H1 (cell line): ENCODE results near the gene MACROD2. TPM values are rescaled to one million over a fixed set of nuclear protein-coding genes. Genes with fewer than 3 reads are reported as not detected.

ENCODE experiments used
- CTCF ChIA-PET: fragments of 300-600 bp; sonication (Branson Sonifier 250); formaldehyde crosslinking; loops from one replicate; lab custom pipeline; 2021; ENCODE audit not compliant: partially characterized antibody; lab: Charles Lee
- POLR2A ChIA-PET: fragments of 300-600 bp; sonication (Branson Sonifier 250); formaldehyde crosslinking; loops from one replicate; lab custom pipeline; 2021; ENCODE audit warnings: inconsistent platforms; ENCODE audit not compliant: partially characterized antibody; lab: Charles Lee
- DNase-seq, 2 experiments: peaks; one replicate each; pipeline versions ENCODE4 v3.0.0 to v3.0.0-alpha.2; 2010 to 2022; ENCODE audit warnings: low spot score in 2 of 2, low read depth in 1 of 2, mixed read lengths in 1 of 2
- FAIRE-seq: peaks from 2 replicates; lab custom pipeline; 2011; peaks lifted over from hg19 to GRCh38; lab: Jason Lieb, UNC
- H2AFZ ChIP-seq: 2 replicates; pipeline ENCODE4 v1.8.1; 2012; ENCODE audit warnings: low read length, inconsistent platforms
- H2AK5ac ChIP-seq: 2 replicates; pipeline ENCODE4 v1.6.1; 2013; ENCODE audit warnings: low read depth, low read length
- H2BK120ac ChIP-seq: replicated peaks from 2 replicates; pipeline ENCODE3; 2013; ENCODE audit warnings: low read depth, low read length, inconsistent platforms
- H2BK12ac ChIP-seq: 2 replicates; pipeline ENCODE4 v1.6.1; 2013; ENCODE audit warnings: low read depth, low read length
- H2BK15ac ChIP-seq: 2 replicates; pipeline ENCODE4 v1.6.1; 2013; ENCODE audit warnings: low read length
- H2BK20ac ChIP-seq: 2 replicates; pipeline ENCODE4 v1.6.1; 2013; ENCODE audit warnings: low read length
- H2BK5ac ChIP-seq: 2 replicates; pipeline ENCODE4 v1.6.1; 2013; ENCODE audit warnings: low read depth, low read length
- H3K14ac ChIP-seq: 2 replicates; pipeline ENCODE4 v1.6.1; 2013; ENCODE audit warnings: inconsistent platforms; ENCODE audit not compliant: insufficient read length
- H3K18ac ChIP-seq: 2 replicates; pipeline ENCODE4 v1.6.1; 2013; ENCODE audit warnings: low read length; ENCODE audit errors: extremely low read depth
- H3K23ac ChIP-seq: 2 replicates; pipeline ENCODE4 v1.6.1; 2013; ENCODE audit warnings: inconsistent platforms; ENCODE audit not compliant: insufficient read length
- H3K23me2 ChIP-seq: 2 replicates; pipeline ENCODE4 v1.6.1; 2013; ENCODE audit warnings: low read depth, low read length
- H3K27ac ChIP-seq: 2 replicates; pipeline ENCODE4 v1.6.1; 2011; ENCODE audit warnings: low read depth, low read length, inconsistent platforms
- H3K27me3 ChIP-seq, 4 experiments: replicated peaks in 1 of 4; 1 replicate in 1 of 4; 2 replicates in 3 of 4; pipeline versions ENCODE4 v1.6.1 to v1.8.1; 2011 to 2013; ENCODE audit warnings: low read length in 3 of 4, mild to moderate bottlenecking in 3 of 4, inconsistent platforms in 2 of 4, mixed read lengths in 2 of 4, moderate library complexity in 1 of 4; ENCODE audit not compliant: control insufficient read depth in 3 of 4, insufficient read depth in 3 of 4; ENCODE audit errors: extremely low read depth in 1 of 4
- H3K36me3 ChIP-seq, 4 experiments: 2 replicates each; pipeline versions ENCODE4 v1.6.1 to v1.8.1; 2011 to 2013; ENCODE audit warnings: mild to moderate bottlenecking in 4 of 4, low read length in 3 of 4, moderate library complexity in 2 of 4, control low read depth in 1 of 4, inconsistent platforms in 1 of 4; ENCODE audit not compliant: insufficient read depth in 4 of 4, control insufficient read depth in 2 of 4
- H3K4ac ChIP-seq: replicated peaks from 2 replicates; pipeline ENCODE3; 2013; ENCODE audit warnings: low read length, low read depth, mixed read lengths, inconsistent platforms; ENCODE audit not compliant: insufficient read length
- H3K4me1 ChIP-seq, 4 experiments: replicated peaks in 1 of 4; 1 replicate in 1 of 4; 2 replicates in 3 of 4; pipeline versions ENCODE4 v1.6.1 to v1.8.1; 2011 to 2013; ENCODE audit warnings: low read length in 3 of 4, inconsistent platforms in 2 of 4, mixed read lengths in 1 of 4; ENCODE audit not compliant: insufficient read depth in 4 of 4, control insufficient read depth in 3 of 4
- H3K4me2 ChIP-seq, 2 experiments: 2 replicates each; pipeline versions ENCODE4 v1.6.1 to v1.8.1; 2011 to 2013; ENCODE audit warnings: low read depth in 2 of 2, low read length in 2 of 2, control low read depth in 1 of 2, inconsistent platforms in 1 of 2, mild to moderate bottlenecking in 1 of 2; ENCODE audit not compliant: insufficient read depth in 1 of 2
- H3K4me3 ChIP-seq, 4 experiments: fragments of 200-600, 300-600 bp in 1 of 4; sonication (generic), shearing (Covaris generic), sonication (Bioruptor Twin) in 1 of 4; 2 replicates each; pipeline versions ENCODE4 v1.5.1 to v1.8.1; 2011 to 2016; ENCODE audit warnings: low read length in 4 of 4, low read depth in 3 of 4, control low read depth in 2 of 4, inconsistent platforms in 2 of 4, mild to moderate bottlenecking in 2 of 4, mixed read lengths in 1 of 4, moderate library complexity in 1 of 4; ENCODE audit not compliant: insufficient read depth in 2 of 4; ENCODE audit errors: extremely low read depth in 1 of 4
- H3K56ac ChIP-seq: replicated peaks from 2 replicates; pipeline ENCODE3; 2013; ENCODE audit warnings: low read depth, mild to moderate bottlenecking, mixed read lengths, low read length, inconsistent platforms; ENCODE audit not compliant: insufficient read length
- H3K79me1 ChIP-seq: 2 replicates; pipeline ENCODE4 v1.6.1; 2013; ENCODE audit warnings: low read depth, low read length, control low read depth
- H3K79me2 ChIP-seq, 2 experiments: 2 replicates each; pipeline versions ENCODE4 v1.6.1 to v1.8.1; 2012 to 2013; ENCODE audit warnings: low read length in 2 of 2, mild to moderate bottlenecking in 2 of 2, inconsistent platforms in 1 of 2; ENCODE audit not compliant: insufficient read depth in 2 of 2, control insufficient read depth in 1 of 2
- H3K9ac ChIP-seq, 4 experiments: replicated peaks in 1 of 4; 1 replicate in 1 of 4; 2 replicates in 3 of 4; pipeline versions ENCODE4 v1.6.1 to v1.8.1; 2011 to 2013; ENCODE audit warnings: low read depth in 3 of 4, low read length in 3 of 4, control low read depth in 2 of 4, mild to moderate bottlenecking in 2 of 4, moderate library complexity in 2 of 4, inconsistent platforms in 1 of 4; ENCODE audit errors: extremely low read depth in 1 of 4
- H3K9me3 ChIP-seq, 2 experiments: 2 replicates each; pipeline versions ENCODE4 v1.6.1 to v1.8.1; 2012 to 2013; ENCODE audit warnings: mild to moderate bottlenecking in 2 of 2, moderate library complexity in 2 of 2, control low read depth in 1 of 2, inconsistent platforms in 1 of 2, low read depth in 1 of 2, low read length in 1 of 2, mixed read lengths in 1 of 2; ENCODE audit not compliant: insufficient read depth in 2 of 2
- H4K20me1 ChIP-seq, 2 experiments: replicated peaks in 1 of 2; 2 replicates each; pipeline versions ENCODE3 to v1.8.1; 2011 to 2013; ENCODE audit warnings: inconsistent platforms in 2 of 2, low read length in 2 of 2, mild to moderate bottlenecking in 1 of 2; ENCODE audit not compliant: insufficient read depth in 2 of 2, control insufficient read depth in 1 of 2
- H4K5ac ChIP-seq: 2 replicates; pipeline ENCODE4 v1.6.1; 2013; ENCODE audit warnings: low read length, low read depth, mixed read lengths, inconsistent platforms; ENCODE audit not compliant: insufficient read length
- H4K8ac ChIP-seq: 2 replicates; pipeline ENCODE4 v1.8.0; 2013; ENCODE audit warnings: mild to moderate bottlenecking, moderate library complexity, low read length, inconsistent platforms; ENCODE audit not compliant: insufficient read depth; ENCODE audit errors: extremely low read depth
- H4K91ac ChIP-seq: replicated peaks from 2 replicates; pipeline ENCODE3; 2013; ENCODE audit warnings: low read length, mixed read lengths, inconsistent platforms; ENCODE audit not compliant: insufficient read length
- CBX5 ChIP-seq: fragments of 300-800, 300-1000 bp; sonication (generic); IDR thresholded peaks from 2 replicates; pipeline ENCODE4 v1.7.1; 2016; ENCODE audit warnings: antibody characterized with exemption, low read length, low read depth
- CHD1 ChIP-seq: IDR thresholded peaks from 2 replicates; pipeline ENCODE4 v1.6.1; 2012; ENCODE audit warnings: low read depth, low read length, improper control_type of control experiment
- CHD2 ChIP-seq: IDR thresholded peaks from 2 replicates; pipeline ENCODE4 v1.6.1; 2012; ENCODE audit warnings: low read length, improper control_type of control experiment
- CREB1 ChIP-seq: IDR thresholded peaks from 2 replicates; pipeline ENCODE4 v1.6.1; 2012; ENCODE audit warnings: inconsistent platforms
- GABPA ChIP-seq: IDR thresholded peaks from 2 replicates; pipeline ENCODE4 v1.6.1; 2011; ENCODE audit warnings: mild to moderate bottlenecking, low read length, moderate library complexity, borderline replicate concordance; ENCODE audit not compliant: insufficient read depth
- GTF2F1 ChIP-seq: IDR thresholded peaks from 2 replicates; pipeline ENCODE4 v1.6.1; 2012; ENCODE audit warnings: low read depth, low read length, improper control_type of control experiment, borderline replicate concordance
- JUN ChIP-seq: IDR thresholded peaks from 2 replicates; pipeline ENCODE4 v1.6.1; 2011; ENCODE audit warnings: low read depth, mild to moderate bottlenecking, improper control_type of control experiment, low read length
- KDM5A ChIP-seq: fragments of 200-600 bp; IDR thresholded peaks from 2 replicates; pipeline ENCODE4 v1.7.1; 2012; ENCODE audit warnings: mild to moderate bottlenecking, low read length, inconsistent platforms, mixed read lengths
- PHF8 ChIP-seq: fragments of 200-600 bp; sonication (generic); conservative IDR thresholded peaks from 2 replicates; pipeline ENCODE4 v1.7.1; 2012; ENCODE audit warnings: low read depth, mild to moderate bottlenecking, inconsistent platforms, low read length, moderate library complexity
- RAD21 ChIP-seq, 2 experiments: IDR thresholded peaks in 1 of 2; conservative IDR thresholded peaks in 1 of 2; 2 replicates each; pipeline ENCODE4 v1.6.1; 2011; ENCODE audit warnings: low read depth in 2 of 2, low read length in 2 of 2, improper control_type of control experiment in 1 of 2, inconsistent platforms in 1 of 2, mild to moderate bottlenecking in 1 of 2, moderate library complexity in 1 of 2
- RBBP5 ChIP-seq: IDR thresholded peaks from 2 replicates; pipeline ENCODE4 v1.7.1; 2012; ENCODE audit warnings: low read depth, mild to moderate bottlenecking, inconsistent platforms, low read length, moderate library complexity, borderline replicate concordance
- SRF ChIP-seq: IDR thresholded peaks from 2 replicates; pipeline ENCODE4 v1.6.1; 2011; ENCODE audit warnings: mild to moderate bottlenecking, low read depth, low read length, moderate library complexity
- TAF7 ChIP-seq: optimal IDR thresholded peaks from 2 replicates; pipeline ENCODE3; 2011; ENCODE audit warnings: low read depth, mild to moderate bottlenecking, inconsistent platforms, low read length, moderate library complexity, borderline replicate concordance
- YY1 ChIP-seq: IDR thresholded peaks from 2 replicates; pipeline ENCODE4 v1.6.1; 2011; ENCODE audit warnings: low read depth, mild to moderate bottlenecking, low read length
- WGBS, 2 experiments: shearing (Covaris generic) in 1 of 2; methylation state at CpG; one replicate each; pipeline versions ENCODE4 v1.1.6 to v1.1.7; 2013 to 2015; ENCODE audit warnings: low lambda C conversion rate in 2 of 2, mixed read lengths in 2 of 2, inconsistent platforms in 1 of 2, low coverage in 1 of 2, missing lambda C conversion rate in 1 of 2; ENCODE audit not compliant: insufficient replicate concordance in 2 of 2, insufficient coverage in 1 of 2, insufficient read length in 1 of 2; ENCODE audit errors: extremely low coverage in 1 of 2, missing lambda C conversion rate in 1 of 2; 5-methylcytosine and 5-hydroxymethylcytosine counted together
- polyA plus RNA-seq, 7 experiments: library from polyadenylated mRNA; depleted of rRNA in 3 of 7; stranded (reverse) in 5 of 7; unstranded in 2 of 7; fragments of >200 nt in 5 of 7; fragments of 200-250 nt in 2 of 7; gene quantifications; 1 replicate in 5 of 7; 2 replicates in 1 of 7; 4 replicates in 1 of 7; pipeline versions ENCODE4 v1.2.1 to v1.2.3, GENCODE V29; 2011 to 2013; ENCODE audit warnings: missing spikeins in 2 of 7, mixed read lengths in 2 of 7
- total RNA-seq: library from RNA; stranded (reverse); fragmentation: NEBNext Ultra II Directional; extraction: Animal tissue kit (Norgen Biotek cat#: 25700); gene quantifications from 2 replicates; pipeline ENCODE4 v1.2.1, GENCODE V29; 2021

The MACROD2 gene
- total and polyA plus RNA-seq, 2 of the 8 experiments (the other 6 are each of a cell fraction or from before 2014, with no cell fraction given) = 0.70 to 3.9 TPM

DNA sequence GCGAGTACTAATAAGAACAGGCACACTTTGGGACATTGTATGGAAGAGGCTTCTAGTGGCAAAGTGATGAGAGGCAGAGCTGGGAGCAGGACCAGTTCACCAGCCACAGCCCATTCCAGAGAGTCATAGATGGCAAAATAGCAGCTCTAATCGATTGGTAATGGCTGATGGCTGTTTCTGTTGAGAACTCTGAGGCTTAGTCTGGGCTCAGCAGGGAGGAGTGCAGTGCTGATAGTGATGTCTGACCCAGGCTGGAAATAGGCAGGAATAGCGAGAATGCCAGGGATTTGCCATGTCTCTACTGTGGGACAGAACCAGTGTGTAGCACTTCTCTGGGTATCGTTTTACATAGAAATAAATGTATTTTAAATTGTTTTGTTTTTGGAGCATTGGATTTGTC is 962.1 kb downstream of the MACROD2 start:
- 90% methylated on average over 4 of the region's 4 CpGs; no CpG with 5 or more reads in 1 of the 2 experiments for WGBS, 2 experiments
- Histone ChIP-seq H2BK20ac (no peak overlapping the region), H2BK120ac (no peak overlapping the region), H3K14ac (no peak overlapping the region), H3K4me3 (no peak overlapping the region), H2BK5ac (no peak overlapping the region), H2BK15ac (no peak overlapping the region), H2AK5ac (no peak overlapping the region), H3K4me2 (no peak overlapping the region), H4K8ac (no peak overlapping the region), H3K56ac (no peak overlapping the region), H3K27me3 (no peaks in the 10 kb centered on the region), H3K23me2 (peaks cover 2% of the 10 kb centered on the region; the same call in 1 of the 2 replicates), H4K91ac (no peak overlapping the region), H3K4me1 (peaks cover 0 to 4% (median 0%) of the 10 kb centered on the region in 4 experiments; a peak in 1 of 7 replicates), H3K18ac (no peak overlapping the region), H3K27ac (no peak overlapping the region), H3K23ac (no peak overlapping the region), H3K9me3 (no peaks in the 10 kb centered on the region), H3K4ac (no peak overlapping the region), H4K5ac (no peak overlapping the region), H3K36me3 (no peaks in the 10 kb centered on the region), H3K9ac (no peak overlapping the region), H3K79me1 (no peaks in the 10 kb centered on the region), H3K79me2 (no peaks in the 10 kb centered on the region), H2BK12ac (no peak overlapping the region), H2AFZ (no peak overlapping the region), H4K20me1 (no peaks in the 10 kb centered on the region)
- ChIA-PET POLR2A (no interaction called here), CTCF (interaction anchor here (0.7 kb wide), 1 partner anchor 44 kb away, joined by 3 read pairs; no protein-coding TSS in a partner anchor)
- FAIRE-seq (no peak), DNase-seq (no peak)
- TF ChIP-seq YY1 (0 out of 2 replicates have a peak, but pooled peaks have one; percentile 18), PHF8 (no peak), KDM5A (no peak), SRF (peak; percentile 53; the same call in 1 of the 2 replicates), CREB1 (no peak), RBBP5 (no peak), CHD2 (no peak), RAD21 (IDR thresholded peaks at IDR 0.05 in 1 of 2, conservative IDR thresholded peaks at IDR 0.05 in 1 of 2; ENCODE audit: low read depth in 2 of 2, low read length in 2 of 2) (0 out of 4 replicates have a peak, but pooled peaks of 1 of the 2 experiments have one; percentile 4), GTF2F1 (no peak), GABPA (no peak), JUN (no peak), CBX5 (no peak), TAF7 (no peak), CHD1 (no peak)
